HG03520 (cell line): ENCODE measurements around the gene EZR.

Source experiments
- ATAC-seq: cut with Tn5 transposase; IDR thresholded peaks from one replicate; pipeline ENCODE4 v1.9.1; 2021; ENCODE audit warnings: mild to moderate bottlenecking, moderate library complexity; ENCODE audit not compliant: unreplicated experiment

Gene EZR

DNA sequence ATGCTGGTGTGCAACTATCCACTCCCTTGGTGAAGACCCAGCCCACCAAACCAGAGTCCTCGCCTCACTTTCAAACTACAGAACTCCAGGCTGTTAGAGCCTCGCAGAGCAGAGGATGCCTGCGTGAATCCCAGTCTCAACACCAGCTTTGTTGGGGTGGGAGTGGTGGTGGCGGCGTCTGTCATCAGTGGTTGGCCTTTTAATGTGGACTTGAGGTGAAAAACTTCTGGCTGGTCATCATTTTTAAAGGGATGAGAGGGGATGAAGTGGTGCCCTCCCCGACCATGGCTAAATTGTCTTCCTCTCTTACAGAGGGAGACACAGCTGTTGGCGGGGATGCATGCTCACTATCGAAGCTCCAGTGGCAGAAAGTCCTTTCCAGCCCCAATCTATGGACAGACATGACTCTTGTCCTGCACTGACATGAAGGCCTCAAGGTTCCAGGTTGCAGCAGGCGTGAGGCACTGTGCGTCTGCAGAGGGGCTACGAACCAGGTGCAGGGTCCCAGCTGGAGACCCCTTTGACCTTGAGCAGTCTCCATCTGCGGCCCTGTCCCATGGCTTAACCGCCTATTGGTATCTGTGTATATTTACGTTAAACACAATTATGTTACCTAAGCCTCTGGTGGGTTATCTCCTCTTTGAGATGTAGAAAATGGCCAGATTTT, 54.9 kb downstream of the EZR start:
- ATAC-seq, result no peak

DNA sequence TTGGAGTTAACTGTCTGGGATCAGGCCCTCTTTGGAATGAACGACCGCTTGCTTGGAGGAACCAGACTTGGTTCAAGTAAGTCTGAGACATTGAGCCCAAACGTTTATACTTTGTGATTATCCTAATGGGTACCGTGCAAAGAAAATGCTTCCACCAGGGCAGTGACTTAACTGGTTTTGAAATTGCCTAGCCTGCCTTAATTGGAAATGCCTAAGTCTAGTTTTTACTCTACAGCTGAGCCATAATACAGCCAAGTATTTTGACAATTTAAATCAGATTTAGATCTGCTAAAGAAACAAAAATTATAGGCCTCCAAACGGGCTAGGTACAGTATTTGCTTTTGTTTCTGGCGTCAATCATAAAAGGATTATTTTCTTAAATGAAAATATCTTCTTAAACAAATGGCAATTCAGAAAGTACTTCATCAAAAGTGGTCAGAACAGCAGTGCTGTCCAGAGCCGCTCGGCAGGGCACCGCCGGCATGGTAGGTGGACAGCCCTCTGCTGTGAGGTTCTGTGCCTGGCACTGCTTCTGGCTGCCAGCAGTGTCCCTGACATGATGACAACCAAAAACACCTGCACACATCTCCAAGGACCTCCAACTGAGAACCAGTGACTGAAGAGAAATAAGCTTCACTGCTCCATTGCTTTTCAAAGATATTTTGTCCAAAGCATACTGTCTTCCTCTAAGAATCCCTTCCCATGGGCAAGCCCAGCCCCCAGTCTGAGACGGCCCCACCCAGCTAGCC, 55.6 kb downstream of the EZR start:
- ATAC-seq, result no peak

DNA sequence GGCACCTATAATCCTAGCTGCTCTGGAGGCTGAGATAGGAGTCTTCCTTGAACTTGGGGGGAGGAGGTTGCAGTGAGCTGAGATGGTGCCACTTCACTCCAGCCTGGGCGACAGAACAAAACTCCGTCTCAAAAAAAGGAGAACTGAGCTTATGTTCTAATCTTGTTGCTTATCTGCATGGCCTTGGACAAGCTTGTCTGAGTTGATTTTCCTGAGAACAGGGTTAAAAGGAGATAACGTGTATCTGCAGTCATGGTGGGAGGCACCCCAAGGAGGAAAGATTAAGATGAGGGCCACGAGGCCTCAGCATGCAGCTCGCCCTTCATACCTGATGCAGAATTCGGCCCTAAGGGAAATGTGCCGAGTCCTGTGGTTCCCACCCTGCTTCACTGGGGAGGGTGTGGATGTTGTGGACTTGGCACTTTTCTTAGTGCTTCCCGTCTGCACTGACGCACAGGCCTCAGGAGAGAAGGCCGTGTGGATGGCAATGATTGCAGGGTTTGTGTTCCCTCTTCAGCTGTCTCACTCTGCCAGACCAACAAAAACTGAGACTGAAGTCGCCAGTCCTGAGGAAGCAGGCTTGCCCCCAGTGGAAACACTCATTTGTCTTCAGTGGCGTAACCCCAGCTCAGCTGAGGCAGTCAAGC, 56.3 kb downstream of the EZR start:
- no peak for ATAC-seq

DNA sequence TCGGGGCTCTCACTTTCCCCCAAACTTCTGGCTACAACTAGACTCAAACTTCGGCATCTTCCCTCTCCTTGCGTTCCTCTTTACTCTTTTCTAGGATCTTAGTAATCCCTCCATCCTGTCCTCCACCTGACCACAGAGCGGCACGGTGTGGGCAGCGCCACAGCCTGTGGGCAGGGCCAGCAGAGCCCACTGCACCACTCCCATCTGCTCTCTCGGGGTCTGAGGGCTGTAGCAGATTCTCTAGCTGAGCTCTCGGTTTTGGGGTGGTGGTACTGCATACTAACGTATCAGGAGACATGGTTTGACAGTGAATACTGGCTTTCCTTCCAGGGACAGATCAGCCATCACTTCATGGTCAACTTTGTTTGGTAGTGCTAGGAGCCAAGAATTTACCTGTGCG, 57.4 kb downstream of the EZR start:
- no peak for ATAC-seq

- ATAC-seq, result no peak
Measured at GRCh38 chr6:158760618-158761250, 58.4 kb downstream of the EZR start.

DNA sequence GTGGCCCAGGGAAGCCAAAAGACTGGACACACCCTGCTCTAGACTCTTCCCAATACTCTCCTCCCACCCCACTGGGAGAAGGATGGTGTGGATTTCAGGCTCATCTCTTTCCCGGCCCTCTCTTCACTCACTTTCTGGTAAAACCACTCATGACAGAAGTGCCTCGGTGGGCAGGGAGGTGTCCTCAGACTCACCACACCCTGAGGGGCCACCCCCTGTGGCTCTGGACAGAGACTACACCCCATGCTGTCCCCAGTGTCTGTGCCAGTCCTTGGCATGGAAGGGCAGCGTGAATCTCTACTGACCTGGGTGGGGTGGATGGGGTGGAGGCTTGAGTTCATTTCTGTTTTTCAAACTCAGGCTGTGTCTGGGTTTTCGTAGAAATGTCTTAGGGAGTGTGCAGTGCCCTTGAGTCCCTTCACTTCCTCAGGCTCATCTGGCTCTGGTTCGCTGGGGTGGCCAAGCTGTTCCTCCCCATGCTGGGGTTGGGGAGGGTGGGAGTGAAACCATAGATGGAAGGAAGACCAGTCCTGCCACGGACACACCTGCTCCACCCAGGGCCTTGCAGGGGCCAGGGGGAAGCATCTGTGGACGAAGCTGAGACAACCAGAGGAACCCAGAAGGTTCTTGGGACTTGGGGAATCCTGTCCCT, 59.1 kb downstream of the EZR start:
- ATAC-seq, result no peak

DNA sequence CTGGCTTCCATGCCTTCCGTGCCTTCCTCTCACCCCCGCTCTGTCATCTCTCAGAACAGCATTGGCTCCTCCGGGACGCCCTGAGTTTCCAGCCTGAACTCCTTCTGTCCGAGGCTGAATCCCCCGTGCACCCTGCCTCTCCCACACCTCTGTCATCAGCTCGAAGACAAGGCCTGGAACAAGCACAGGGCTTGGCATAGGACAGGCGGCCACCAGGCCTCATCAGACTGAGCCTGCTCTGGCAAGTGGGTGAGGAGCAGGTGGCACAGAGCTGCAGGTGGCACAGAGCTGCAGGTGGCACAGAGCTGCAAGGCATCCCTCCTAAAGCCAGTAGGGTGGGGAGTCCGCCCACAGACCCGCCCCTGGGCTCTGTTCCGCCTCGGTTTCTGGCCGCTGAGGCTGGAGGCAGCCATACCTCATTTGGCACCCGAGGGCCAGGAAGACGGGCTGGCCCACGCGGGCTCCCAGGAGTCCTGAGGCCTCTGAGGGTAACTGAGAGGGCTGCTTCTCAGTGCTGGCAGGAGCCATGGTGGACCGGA, 60.2 kb downstream of the EZR start:
- no peak for ATAC-seq

DNA sequence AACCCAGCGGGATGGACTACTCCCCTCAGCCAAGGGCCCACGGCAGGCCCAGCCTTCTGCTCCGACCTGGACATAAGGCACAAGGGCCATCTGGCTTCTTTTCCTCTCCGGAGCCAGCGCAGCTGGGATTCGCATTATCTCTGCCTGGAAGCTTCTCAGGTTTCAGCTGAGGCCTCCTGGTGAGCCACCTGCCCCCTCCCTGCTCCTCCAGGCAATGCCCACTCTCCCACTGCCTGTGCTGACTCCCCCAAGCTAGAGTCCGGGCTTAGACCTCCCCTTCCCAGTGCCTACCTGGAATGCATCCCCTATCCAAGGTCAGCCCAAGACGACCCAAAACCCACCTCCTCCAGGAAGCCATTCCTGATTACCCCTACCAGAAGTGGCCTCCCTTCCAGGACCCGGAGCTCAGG, 60.7 kb downstream of the EZR start:
- ATAC-seq, result no peak

DNA sequence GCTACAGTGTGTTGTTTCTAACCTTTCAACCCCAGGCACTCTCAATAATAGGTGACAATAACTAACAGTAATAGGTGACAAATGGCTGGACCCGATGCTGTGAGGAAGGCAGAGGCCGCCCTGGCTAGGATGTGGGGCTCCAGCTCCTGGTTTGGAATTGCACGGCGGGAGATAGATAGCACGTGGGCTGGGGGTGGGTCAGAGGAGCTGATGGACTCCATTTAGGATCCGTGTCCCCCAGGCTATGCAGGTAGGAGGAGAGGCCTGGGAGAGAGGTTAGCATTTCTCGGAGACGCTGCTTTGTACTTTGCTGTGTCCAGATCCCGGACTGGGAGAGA, 61.4 kb downstream of the EZR start:
- ATAC-seq, result no peak

DNA sequence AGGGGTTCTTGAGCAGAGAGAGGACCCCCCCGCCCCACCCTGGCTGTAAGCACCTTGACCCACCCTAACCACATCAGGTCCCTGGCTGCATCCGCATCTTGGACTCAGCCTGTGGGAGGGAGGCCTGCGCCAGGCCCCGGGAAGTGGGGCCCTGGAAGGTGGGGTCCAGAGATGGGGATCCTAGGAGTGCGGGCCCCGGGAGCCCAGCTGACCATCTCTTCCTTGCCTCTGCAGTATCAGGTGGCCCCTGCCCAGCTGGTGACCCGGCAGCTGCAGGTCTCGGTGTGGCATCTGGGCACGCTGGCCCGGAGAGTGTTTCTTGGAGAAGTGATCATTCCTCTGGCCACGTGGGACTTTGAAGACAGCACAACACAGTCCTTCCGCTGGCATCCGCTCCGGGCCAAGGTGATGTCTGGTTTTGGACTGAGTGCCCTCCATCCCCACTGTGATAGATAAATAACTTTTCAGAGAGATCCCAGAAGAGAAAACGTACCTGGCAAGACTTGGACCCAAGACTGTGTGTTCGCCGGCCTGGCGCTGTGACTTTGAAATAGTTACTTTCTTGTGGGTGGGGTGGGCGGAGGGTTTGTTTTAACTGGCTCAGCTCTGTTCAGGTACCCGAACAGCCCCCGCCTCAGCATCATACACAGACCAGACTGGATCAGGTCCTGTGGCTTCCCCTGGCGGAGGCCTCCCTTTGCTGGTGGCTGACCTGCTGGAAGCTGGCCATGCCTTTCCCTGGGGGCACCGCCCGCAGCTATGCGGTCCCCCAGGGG, 62.0 kb downstream of the EZR start:
- ATAC-seq, result no peak

DNA sequence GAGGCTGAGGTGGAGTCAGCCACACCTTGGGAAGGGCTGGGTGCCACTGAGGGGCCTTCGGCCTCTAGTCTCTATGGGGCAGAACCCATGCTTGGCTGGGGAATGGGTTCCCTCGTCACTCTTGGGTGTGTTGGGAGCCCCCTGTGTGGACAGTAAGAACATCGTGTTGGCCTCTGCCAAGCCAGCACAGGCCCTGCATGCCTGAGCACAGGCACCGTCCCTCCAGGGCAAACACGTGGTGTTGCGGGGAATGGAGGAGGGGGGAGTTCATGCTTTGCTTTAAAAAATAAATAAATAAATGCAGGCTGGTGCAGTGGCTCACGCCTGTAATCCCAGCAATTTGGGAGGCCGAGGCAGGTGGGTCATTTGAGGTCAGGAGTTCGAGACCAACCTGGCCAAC, 63.0 kb downstream of the EZR start:
- ATAC-seq, result no peak

- ATAC-seq, result no peak
Measured at GRCh38 chr6:158755636-158756035, 63.5 kb downstream of the EZR start.

DNA sequence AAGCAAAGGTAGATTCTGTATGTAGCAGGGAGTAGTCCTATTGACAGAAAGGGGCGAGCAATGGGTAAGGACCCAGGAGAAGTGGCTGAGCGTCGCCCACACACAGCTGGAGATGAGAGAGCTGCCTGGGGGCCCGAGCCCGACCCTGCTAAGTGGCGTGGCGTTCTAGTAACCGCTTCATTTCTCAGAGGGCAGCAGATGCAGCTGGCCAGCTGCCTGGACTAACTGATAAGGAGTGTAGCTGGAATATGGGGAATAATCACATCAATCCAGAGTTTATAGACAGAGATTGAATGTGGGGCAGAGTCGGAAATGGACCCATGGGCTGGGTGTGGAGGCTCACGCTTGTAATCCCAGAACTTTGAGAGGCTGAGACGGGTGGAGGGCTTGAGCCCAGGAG, 64.4 kb downstream of the EZR start:
- ATAC-seq, result no peak

DNA sequence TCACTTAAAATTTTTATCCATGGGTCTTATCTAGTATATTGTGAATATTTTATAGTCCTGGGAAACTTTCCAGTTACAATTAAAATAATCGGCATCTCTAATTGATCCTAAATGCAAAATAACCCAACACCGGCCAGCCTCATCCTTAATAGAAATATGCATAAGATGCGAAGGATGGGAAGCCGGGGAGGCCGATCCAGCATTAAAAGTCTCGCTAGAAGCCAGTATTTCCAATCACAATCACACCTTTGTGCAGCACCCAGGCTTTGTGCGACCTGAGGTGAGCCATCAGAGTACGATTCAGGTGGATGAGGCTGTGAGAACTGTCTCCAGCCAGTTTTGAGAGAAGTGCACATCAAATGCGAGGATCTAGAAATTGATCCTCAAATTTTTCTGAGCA, 65.4 kb downstream of the EZR start:
- no peak for ATAC-seq

- no peak for ATAC-seq
Measured at GRCh38 chr6:158752613-158753012, 66.6 kb downstream of the EZR start.

DNA sequence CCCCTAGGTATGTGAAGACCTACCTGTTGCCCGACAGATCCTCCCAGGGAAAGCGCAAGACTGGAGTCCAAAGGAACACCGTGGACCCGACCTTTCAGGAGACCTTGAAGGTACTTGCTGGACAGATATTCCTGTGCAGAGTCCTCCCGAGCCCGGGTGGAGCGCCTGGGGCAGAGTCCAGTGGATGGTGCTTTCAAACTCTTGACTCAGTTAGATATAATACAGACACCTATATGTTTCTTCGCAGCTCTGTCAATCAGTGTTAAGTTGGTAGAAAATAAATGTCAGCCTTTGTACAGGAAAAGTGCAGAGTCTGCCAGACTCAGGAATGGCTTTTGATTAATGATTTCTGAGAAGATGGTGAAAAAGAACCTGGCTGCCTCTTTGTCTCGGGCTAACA, 67.2 kb downstream of the EZR start:
- no peak for ATAC-seq

DNA sequence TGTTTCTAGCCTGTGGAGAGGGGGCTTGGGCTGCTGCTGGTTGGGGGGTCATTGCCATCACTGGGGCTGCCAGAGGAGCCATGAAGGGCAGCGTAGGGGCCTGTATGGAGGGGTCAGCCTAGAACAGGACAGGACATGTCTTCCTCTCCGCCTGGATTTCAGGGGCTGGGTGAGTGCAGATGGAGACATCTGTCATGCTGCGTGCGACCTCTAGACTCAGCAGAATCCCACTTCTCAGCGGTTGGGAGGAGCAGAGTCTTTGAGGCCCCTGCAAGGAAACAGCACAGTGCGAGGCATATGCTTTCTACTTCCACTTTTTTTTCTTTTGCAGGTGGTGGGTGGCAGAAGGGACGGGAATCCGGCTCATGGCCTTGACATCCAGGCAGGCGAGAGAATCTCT, 67.9 kb downstream of the EZR start:
- no peak for ATAC-seq

DNA sequence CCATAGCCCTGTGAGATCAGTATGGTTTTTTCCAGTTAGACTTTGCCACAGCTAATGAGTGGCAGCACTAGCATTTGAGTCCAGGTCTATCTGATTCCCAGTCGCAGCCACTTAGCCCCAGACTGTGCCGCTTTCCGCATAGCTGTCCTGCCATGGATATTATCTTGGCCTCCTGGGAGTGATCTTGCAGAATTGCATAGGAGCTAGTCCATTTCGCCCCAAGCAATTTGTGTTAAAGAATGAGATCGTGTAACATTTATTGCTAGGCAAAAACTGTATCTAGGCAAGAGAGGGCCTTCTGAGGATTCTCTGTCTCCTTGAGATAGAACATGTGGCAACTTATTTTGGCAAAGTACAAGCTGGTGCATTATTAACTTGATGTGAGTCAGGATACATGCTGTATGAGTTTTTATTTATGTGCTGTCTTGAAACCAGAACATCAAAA, 74.2 kb downstream of the EZR start:
- no peak for ATAC-seq

DNA sequence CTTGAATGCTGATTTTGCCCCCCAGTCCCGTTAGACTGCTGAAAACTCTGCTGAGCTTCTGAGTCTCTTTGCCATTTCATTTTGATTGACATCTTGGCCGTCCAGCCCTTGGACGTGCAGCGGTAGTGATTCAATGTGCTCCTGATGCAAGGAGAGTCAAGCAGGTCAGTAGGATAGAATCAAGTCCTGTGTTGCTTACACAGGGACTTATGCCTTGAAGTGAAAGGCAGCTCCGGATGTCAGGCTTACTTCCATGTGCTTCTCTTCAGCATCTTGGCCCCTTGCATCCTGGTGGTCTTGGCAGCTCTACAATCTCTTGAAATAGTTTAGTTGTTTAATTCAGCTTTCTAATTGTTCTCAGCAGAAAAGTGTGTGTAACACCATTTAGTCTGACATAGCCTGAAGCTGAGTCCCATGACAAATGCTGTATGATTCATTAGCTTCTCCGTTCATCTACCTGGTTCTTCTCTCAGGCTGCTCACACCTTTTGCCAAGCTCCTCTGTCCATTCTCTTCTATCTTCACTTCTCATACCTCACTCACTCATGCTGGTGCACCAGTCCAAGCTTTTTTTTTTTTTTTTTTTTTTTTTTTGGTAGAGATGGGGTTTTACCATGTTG, 76.0 kb downstream of the EZR start:
- ATAC-seq, result no peak

- ATAC-seq, result no peak
Measured at GRCh38 chr6:158739673-158740072, 79.5 kb downstream of the EZR start.
